ENCODE results near the gene GABRA1. TPM values are rescaled to one million over a fixed set of nuclear protein-coding genes. Genes with fewer than 3 reads are reported as not detected.

The GABRA1 gene
- total RNA-seq, 2 experiments from 2014 or later, result not detected

GRCh38 chr5:161897033-161897432 is 49.1 kb downstream of the GABRA1 start:
- H3K27me3 Mint-ChIP-seq, result no peaks in the 10 kb centered on the region
- DNase-seq (no peak), ATAC-seq (no peak)
- no peaks in the 10 kb centered on the region for H3K9me3 Mint-ChIP-seq (ENCODE audit: low read depth)
- H3K27ac Mint-ChIP-seq, result no peak overlapping the region
- ChIA-PET CTCF (interaction anchor here (0.5 kb wide), 1 partner anchor 1507 kb away, joined by 3 read pairs; no protein-coding TSS in a partner anchor), POLR2A (no interaction called here)
- H3K36me3 Mint-ChIP-seq (ENCODE audit: low read depth), result no peaks in the 10 kb centered on the region
- no peak overlapping the region for H3K4me3 Mint-ChIP-seq
- intact Hi-C loops (cut with DNase I, micrococcal nuclease), result no loop called here
- H3K4me1 Mint-ChIP-seq, result no peaks in the 10 kb centered on the region

GRCh38 chr5:161899590-161899989 is 51.7 kb downstream of the GABRA1 start:
- Mint-ChIP-seq H3K9me3 (ENCODE audit: low read depth) (no peaks in the 10 kb centered on the region), H3K4me1 (no peaks in the 10 kb centered on the region), H3K36me3 (ENCODE audit: low read depth) (no peaks in the 10 kb centered on the region), H3K4me3 (no peak overlapping the region), H3K27me3 (no peaks in the 10 kb centered on the region), H3K27ac (no peak overlapping the region)
- DNase-seq, result no peak
- intact Hi-C loops (cut with DNase I, micrococcal nuclease), result no loop called here
- CTCF ChIA-PET, result no interaction called here
- ATAC-seq, result no peak
- POLR2A ChIA-PET, result no interaction called here

- DNase-seq, result no peak
- CTCF ChIA-PET, result no interaction called here
- intact Hi-C loops (cut with DNase I, micrococcal nuclease), result no loop called here
These were observed 53.1 kb downstream of the GABRA1 start for GRCh38 chr5:161900981-161901380.

GRCh38 chr5:161921781-161922180 is 73.9 kb downstream of the GABRA1 start:
- ChIA-PET CTCF (no interaction called here), POLR2A (no interaction called here)
- no peaks in the 10 kb centered on the region for H3K36me3 Mint-ChIP-seq (ENCODE audit: low read depth)
- no peak overlapping the region for H3K27ac Mint-ChIP-seq
- no peaks in the 10 kb centered on the region for H3K4me1 Mint-ChIP-seq
- ATAC-seq (no peak), DNase-seq (no peak)
- H3K4me3 Mint-ChIP-seq, result no peak overlapping the region
- H3K27me3 Mint-ChIP-seq, result no peaks in the 10 kb centered on the region
- intact Hi-C loops (cut with DNase I, micrococcal nuclease), result no loop called here
- peaks cover 2% of the 10 kb centered on the region for H3K9me3 Mint-ChIP-seq (ENCODE audit: low read depth)

More at GRCh38 chr5:161900981-161901380, 53.1 kb downstream of the GABRA1 start:
- peaks cover 4% of the 10 kb centered on the region for H3K9me3 Mint-ChIP-seq (ENCODE audit: low read depth)
- H3K27ac Mint-ChIP-seq, result no peak overlapping the region
- no peaks in the 10 kb centered on the region for H3K4me1 Mint-ChIP-seq
- H3K36me3 Mint-ChIP-seq (ENCODE audit: low read depth), result no peaks in the 10 kb centered on the region
- no peaks in the 10 kb centered on the region for H3K27me3 Mint-ChIP-seq
- POLR2A ChIA-PET, result no interaction called here
- ATAC-seq, result no peak
- no peak overlapping the region for H3K4me3 Mint-ChIP-seq

GRCh38 chr5:161924270-161924669 is 76.3 kb downstream of the GABRA1 start:
- Mint-ChIP-seq H3K9me3 (ENCODE audit: low read depth) (peaks cover 6% of the 10 kb centered on the region), H3K36me3 (ENCODE audit: low read depth) (no peaks in the 10 kb centered on the region), H3K27me3 (no peaks in the 10 kb centered on the region), H3K4me3 (no peak overlapping the region), H3K27ac (no peak overlapping the region), H3K4me1 (no peaks in the 10 kb centered on the region)
- no peak for ATAC-seq
- intact Hi-C loops (cut with DNase I, micrococcal nuclease), result no loop called here
- POLR2A ChIA-PET, result no interaction called here
- DNase-seq, result no peak
- CTCF ChIA-PET, result interaction anchor here (1.2 kb wide), 1 partner anchor 13 kb away, joined by 4 read pairs; no protein-coding TSS in a partner anchor

GRCh38 chr5:161925960-161926359 is 78.0 kb downstream of the GABRA1 start:
- H3K4me1 Mint-ChIP-seq, result no peaks in the 10 kb centered on the region
- ATAC-seq (no peak), DNase-seq (peak; percentile 9)
- intact Hi-C loops (cut with DNase I, micrococcal nuclease), result no loop called here
- H3K27ac Mint-ChIP-seq, result no peak overlapping the region
- H3K36me3 Mint-ChIP-seq (ENCODE audit: low read depth), result no peaks in the 10 kb centered on the region
- no peak overlapping the region for H3K4me3 Mint-ChIP-seq
- ChIA-PET POLR2A (no interaction called here), CTCF (no interaction called here)
- H3K27me3 Mint-ChIP-seq, result no peaks in the 10 kb centered on the region
- H3K9me3 Mint-ChIP-seq (ENCODE audit: low read depth), result peaks cover 6% of the 10 kb centered on the region

GRCh38 chr5:161934486-161934885 is 86.6 kb downstream of the GABRA1 start:
- no peak overlapping the region for H3K4me3 Mint-ChIP-seq
- POLR2A ChIA-PET, result no interaction called here
- H3K4me1 Mint-ChIP-seq, result no peaks in the 10 kb centered on the region
- no peaks in the 10 kb centered on the region for H3K36me3 Mint-ChIP-seq (ENCODE audit: low read depth)
- peaks cover 2% of the 10 kb centered on the region for H3K9me3 Mint-ChIP-seq (ENCODE audit: low read depth)
- H3K27me3 Mint-ChIP-seq, result no peaks in the 10 kb centered on the region
- ATAC-seq, result no peak
- no peak overlapping the region for H3K27ac Mint-ChIP-seq
- no peak for DNase-seq
- intact Hi-C loops (cut with DNase I, micrococcal nuclease), result no loop called here
- CTCF ChIA-PET, result no interaction called here

GRCh38 chr5:161944974-161945373 is 97.1 kb downstream of the GABRA1 start:
- CTCF ChIA-PET, result no interaction called here
- no peak for ATAC-seq
- intact Hi-C loops (cut with DNase I, micrococcal nuclease), result no loop called here
- H3K4me1 Mint-ChIP-seq, result no peaks in the 10 kb centered on the region
- H3K27me3 Mint-ChIP-seq, result no peaks in the 10 kb centered on the region
- POLR2A ChIA-PET, result no interaction called here
- no peak overlapping the region for H3K27ac Mint-ChIP-seq
- no peak for DNase-seq
- H3K9me3 Mint-ChIP-seq (ENCODE audit: low read depth), result peaks cover 3% of the 10 kb centered on the region
- H3K4me3 Mint-ChIP-seq, result no peak overlapping the region
- no peaks in the 10 kb centered on the region for H3K36me3 Mint-ChIP-seq (ENCODE audit: low read depth)

GRCh38 chr5:161946911-161947310 is 99.0 kb downstream of the GABRA1 start:
- ATAC-seq, result no peak
- Mint-ChIP-seq H3K36me3 (ENCODE audit: low read depth) (no peaks in the 10 kb centered on the region), H3K4me1 (no peaks in the 10 kb centered on the region), H3K9me3 (ENCODE audit: low read depth) (peaks cover 3% of the 10 kb centered on the region), H3K27ac (no peak overlapping the region), H3K4me3 (no peak overlapping the region), H3K27me3 (no peaks in the 10 kb centered on the region)
- intact Hi-C loops (cut with DNase I, micrococcal nuclease), result no loop called here
- CTCF ChIA-PET, result no interaction called here
- DNase-seq, result no peak
- POLR2A ChIA-PET, result no interaction called here

Other genes with a start within 250 kb of the GABRA1 start
- not detected for gene GABRA6, start 162.4 kb upstream of the GABRA1 start, total RNA-seq
- gene GABRG2, start 219.7 kb downstream of the GABRA1 start, total RNA-seq, result not detected